ENCODE data around the gene DAW1. TPM values are rescaled to one million over a fixed set of nuclear protein-coding genes. Genes with fewer than 3 reads are reported as not detected.

The DAW1 gene
- polyA plus RNA-seq, 1 of the 3 experiments (the other 2 are of a cell fraction): 1.2 TPM

- no peak overlapping the region for H3K4me3 ChIP-seq (ENCODE audit: low read depth in 2 of 2, low read length in 1 of 2)
- no peak for DNase-seq
- no peaks in the 10 kb centered on the region for H3K4me1 ChIP-seq (ENCODE audit: control insufficient read depth in 1 of 2, insufficient read depth in 2 of 2, low read depth in 1 of 2, low read length in 1 of 2)
- POLR2A ChIA-PET: no interaction called here
- no peaks in the 10 kb centered on the region for H4K20me1 ChIP-seq (ENCODE audit: insufficient read depth)
- H3F3A ChIP-seq (replicated peaks; ENCODE audit: insufficient read depth): no peaks in the 10 kb centered on the region
- WGBS (ENCODE audit: low lambda C conversion rate): 64% methylated on average over 10 of the region's 10 CpGs
- CTCF ChIA-PET: no interaction called here
- H3K9me2 ChIP-seq: no peaks in the 10 kb centered on the region
- no peaks in the 10 kb centered on the region for H3K36me3 ChIP-seq (replicated peaks in 1 of 2; ENCODE audit: control insufficient read depth in 1 of 2, insufficient read depth in 2 of 2, low read length in 1 of 2)
- H3K4me2 ChIP-seq: no peak overlapping the region
- no peaks in the 10 kb centered on the region for H3K79me2 ChIP-seq (ENCODE audit: insufficient read depth)
- no peaks in the 10 kb centered on the region for H3K9me3 ChIP-seq
- H3K9ac ChIP-seq: no peak overlapping the region
- no peak overlapping the region for H2AFZ ChIP-seq (ENCODE audit: low read depth)
- H3K27ac ChIP-seq (ENCODE audit: low read depth in 2 of 2, low read length in 1 of 2): no peak overlapping the region
- TF ChIP-seq USF2 (IDR thresholded peaks at IDR 0.05; ENCODE audit: borderline replicate concordance, low read depth, low read length) (no peak), SMC3 (IDR thresholded peaks at IDR 0.05; ENCODE audit: low read depth, low read length) (no peak), TAF1 (IDR thresholded peaks at IDR 0.05; ENCODE audit: borderline replicate concordance, low read depth, low read length) (no peak), CHD2 (IDR thresholded peaks at IDR 0.05; ENCODE audit: low read length, partially characterized antibody) (no peak), TCF12 (IDR thresholded peaks at IDR 0.05) (no peak), EZH2phosphoT487 (IDR thresholded peaks at IDR 0.05; ENCODE audit: borderline replicate concordance, low read depth) (no peak), ZBTB33 (IDR thresholded peaks at IDR 0.05; ENCODE audit: borderline replicate concordance, low read depth) (no peak), GATA2 (CRISPR knock-in tag; IDR thresholded peaks at IDR 0.05) (no peak), PBX3 (IDR thresholded peaks at IDR 0.05) (no peak), MXI1 (IDR thresholded peaks at IDR 0.05; ENCODE audit: low read depth, low read length) (no peak), RFX5 (IDR thresholded peaks at IDR 0.05; ENCODE audit: low read length) (no peak), IRF3 (IDR thresholded peaks at IDR 0.05; ENCODE audit: low read depth, low read length) (no peak), YY1 (IDR thresholded peaks at IDR 0.05; ENCODE audit: low read depth) (no peak), MEF2A (IDR thresholded peaks at IDR 0.05; ENCODE audit: borderline replicate concordance, low read depth) (no peak), EP300 (IDR thresholded peaks at IDR 0.05; ENCODE audit: borderline replicate concordance in 1 of 2, low read depth in 1 of 2, low read length in 1 of 2) (no peak), FOXJ3 (CRISPR knock-in tag; IDR thresholded peaks at IDR 0.05) (no peak), CTCF (IDR thresholded peaks at IDR 0.05) (no peak)
- H3K27me3 ChIP-seq (ENCODE audit: insufficient read depth): no peaks in the 10 kb centered on the region
Measured at GRCh38 chr2:227834423-227834822, 37.0 kb upstream of the DAW1 start.

All from SK-N-SH (cell line).